Measurements from ENCODE around the gene ZNF582. TPM values are rescaled to one million over a fixed set of nuclear protein-coding genes. Genes with fewer than 3 reads are reported as not detected.

The ZNF582 gene
- total RNA-seq, 1 donor, result 2.2 TPM

DNA sequence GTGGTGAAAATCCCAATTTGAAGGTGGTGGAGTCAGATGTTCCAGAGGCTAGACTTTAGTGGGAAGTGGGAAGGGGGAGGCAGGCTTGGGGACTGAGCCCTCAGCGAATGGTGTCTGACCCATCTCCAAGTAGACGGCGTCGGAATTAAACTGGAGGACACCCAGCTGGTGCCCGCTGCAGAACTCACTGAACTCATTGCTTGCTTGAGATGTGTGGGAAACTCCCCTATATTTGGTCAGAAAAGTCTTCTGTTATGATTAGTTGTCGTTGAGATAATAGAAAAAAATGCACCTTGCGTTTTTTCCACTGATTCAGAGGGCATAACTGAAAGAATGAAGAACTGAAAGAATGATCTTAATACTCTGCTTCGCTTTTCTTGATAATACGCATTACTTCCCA is 9.9 kb upstream of the ZNF582 start:
- DNase-seq (ENCODE audit: insufficient read length, low spot score, missing footprints), result no peak
- Histone ChIP-seq H3K27me3 (ENCODE audit: insufficient read depth, low read length) (no peaks in the 10 kb centered on the region), H3K27ac (ENCODE audit: low read depth, low read length) (peak overlapping the region; percentile 87), H3K4me3 (ENCODE audit: insufficient read depth, low read length) (peak overlapping the region; percentile 91), H2AFZ (ENCODE audit: low read length) (peak overlapping the region; percentile 100), H4K20me1 (ENCODE audit: insufficient read depth, low read length) (no peaks in the 10 kb centered on the region), H3K79me2 (ENCODE audit: insufficient read depth, low read length) (peaks cover 16% of the 10 kb centered on the region), H3K9me3 (ENCODE audit: low read depth, low read length) (no peaks in the 10 kb centered on the region), H3K4me2 (ENCODE audit: insufficient read depth, low read length) (peak overlapping the region; percentile 98), H3K36me3 (ENCODE audit: insufficient read depth, low read length) (peaks cover 14% of the 10 kb centered on the region), H3K4me1 (ENCODE audit: insufficient read depth, low read length) (peaks cover 10% of the 10 kb centered on the region)
- TF ChIP-seq, protein P1, sequence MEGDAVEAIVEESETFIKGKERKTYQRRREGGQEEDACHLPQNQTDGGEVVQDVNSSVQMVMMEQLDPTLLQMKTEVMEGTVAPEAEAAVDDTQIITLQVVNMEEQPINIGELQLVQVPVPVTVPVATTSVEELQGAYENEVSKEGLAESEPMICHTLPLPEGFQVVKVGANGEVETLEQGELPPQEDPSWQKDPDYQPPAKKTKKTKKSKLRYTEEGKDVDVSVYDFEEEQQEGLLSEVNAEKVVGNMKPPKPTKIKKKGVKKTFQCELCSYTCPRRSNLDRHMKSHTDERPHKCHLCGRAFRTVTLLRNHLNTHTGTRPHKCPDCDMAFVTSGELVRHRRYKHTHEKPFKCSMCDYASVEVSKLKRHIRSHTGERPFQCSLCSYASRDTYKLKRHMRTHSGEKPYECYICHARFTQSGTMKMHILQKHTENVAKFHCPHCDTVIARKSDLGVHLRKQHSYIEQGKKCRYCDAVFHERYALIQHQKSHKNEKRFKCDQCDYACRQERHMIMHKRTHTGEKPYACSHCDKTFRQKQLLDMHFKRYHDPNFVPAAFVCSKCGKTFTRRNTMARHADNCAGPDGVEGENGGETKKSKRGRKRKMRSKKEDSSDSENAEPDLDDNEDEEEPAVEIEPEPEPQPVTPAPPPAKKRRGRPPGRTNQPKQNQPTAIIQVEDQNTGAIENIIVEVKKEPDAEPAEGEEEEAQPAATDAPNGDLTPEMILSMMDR (IDR thresholded peaks at IDR 0.05; ENCODE audit: extremely low read depth, low read depth, low read length), result no peak

DNA sequence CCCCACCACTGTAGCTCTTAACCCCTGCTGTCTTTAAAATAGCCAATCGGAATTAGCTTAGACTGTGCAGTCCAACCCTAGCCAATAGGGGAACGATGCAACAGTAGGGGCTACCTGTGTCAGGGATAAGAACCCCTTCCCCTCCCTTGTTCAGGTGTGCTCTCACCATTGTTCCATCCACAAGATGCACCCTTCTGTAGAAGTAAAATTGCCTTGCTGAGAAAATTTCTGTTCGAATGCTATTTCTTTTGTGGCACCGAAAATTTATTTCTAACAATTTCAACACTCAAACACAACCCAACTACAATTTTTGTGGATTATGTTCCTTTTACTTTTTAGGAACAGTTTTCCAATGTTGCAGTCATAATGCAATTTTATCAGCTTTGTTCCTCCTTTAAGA is 7.2 kb upstream of the ZNF582 start:
- H4K20me1 ChIP-seq (ENCODE audit: insufficient read depth, low read length), result no peaks in the 10 kb centered on the region
- TF ChIP-seq, protein P1 (IDR thresholded peaks at IDR 0.05; ENCODE audit: extremely low read depth, low read depth, low read length), result no peak
- H3K9me3 ChIP-seq (ENCODE audit: low read depth, low read length), result no peaks in the 10 kb centered on the region
- no peak overlapping the region for H3K4me2 ChIP-seq (ENCODE audit: insufficient read depth, low read length)
- H3K27me3 ChIP-seq (ENCODE audit: insufficient read depth, low read length), result no peaks in the 10 kb centered on the region
- H3K79me2 ChIP-seq (ENCODE audit: insufficient read depth, low read length), result peaks cover 13% of the 10 kb centered on the region
- no peak overlapping the region for H2AFZ ChIP-seq (ENCODE audit: low read length)
- H3K36me3 ChIP-seq (ENCODE audit: insufficient read depth, low read length), result no peaks in the 10 kb centered on the region
- H3K27ac ChIP-seq (ENCODE audit: low read depth, low read length), result no peak overlapping the region
- no peak for DNase-seq (ENCODE audit: insufficient read length, low spot score, missing footprints)
- H3K4me3 ChIP-seq (ENCODE audit: insufficient read depth, low read length), result no peak overlapping the region
- H3K4me1 ChIP-seq (ENCODE audit: insufficient read depth, low read length), result peaks cover 10% of the 10 kb centered on the region

DNA sequence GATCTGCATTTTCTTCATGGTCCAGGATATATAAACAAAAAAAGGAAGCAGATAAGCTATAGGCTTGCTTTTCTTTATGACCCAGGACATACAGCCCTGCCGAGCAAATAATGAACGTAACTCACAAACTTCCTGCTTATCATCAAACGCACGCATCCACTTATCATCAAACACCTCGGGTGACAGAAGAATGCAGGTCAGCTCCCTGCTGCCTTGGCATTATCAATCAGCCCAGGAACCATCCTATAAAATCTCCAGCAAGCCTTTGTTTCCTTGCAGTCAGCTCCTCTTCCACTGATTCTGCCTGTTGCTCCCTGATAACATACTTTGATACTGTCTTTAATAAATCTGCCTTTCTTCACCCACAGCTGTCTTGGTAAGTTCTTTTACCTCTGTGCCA is 5.5 kb upstream of the ZNF582 start:
- TF ChIP-seq, protein P1 (IDR thresholded peaks at IDR 0.05; ENCODE audit: extremely low read depth, low read depth, low read length), result no peak
- no peaks in the 10 kb centered on the region for H3K9me3 ChIP-seq (ENCODE audit: low read depth, low read length)
- no peaks in the 10 kb centered on the region for H4K20me1 ChIP-seq (ENCODE audit: insufficient read depth, low read length)

DNA sequence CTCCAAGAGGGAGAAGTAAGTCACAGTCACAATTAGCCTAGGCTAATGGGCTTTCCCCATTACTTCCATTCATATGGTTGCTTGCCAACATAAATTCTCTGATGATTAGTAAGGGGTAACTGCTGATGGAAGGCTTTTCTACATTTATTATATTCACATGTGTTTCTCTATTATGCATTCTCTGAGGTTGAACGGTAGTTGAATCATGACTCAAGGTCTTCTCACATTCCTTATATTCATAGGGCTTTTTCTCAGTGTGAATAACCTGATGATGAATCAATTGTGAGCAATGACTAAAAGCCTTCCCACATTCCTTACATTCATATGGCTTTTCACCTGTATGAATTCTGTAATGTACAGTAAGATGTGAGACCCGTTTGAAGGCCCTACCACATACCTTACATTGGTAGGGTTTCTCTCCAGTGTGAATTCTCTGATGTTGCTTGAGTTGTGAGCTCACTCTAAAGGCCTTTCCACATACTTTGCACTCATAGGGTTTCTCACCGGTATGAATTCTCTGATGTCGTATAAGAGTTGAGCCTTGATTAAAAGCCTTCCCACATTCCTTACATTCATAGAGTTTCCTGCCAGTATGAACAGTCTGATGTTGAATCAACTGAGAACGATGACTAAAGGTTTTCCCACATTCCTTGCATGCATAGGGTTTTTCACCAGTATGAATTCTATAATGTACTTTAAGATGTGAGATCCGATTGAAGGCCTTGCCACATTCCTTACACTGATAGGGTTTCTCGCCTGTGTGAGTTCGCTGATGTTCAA is 9.3 kb downstream of the ZNF582 start:
- Histone ChIP-seq H4K20me1 (ENCODE audit: insufficient read depth, low read length) (no peaks in the 10 kb centered on the region), H3K9me3 (ENCODE audit: low read depth, low read length) (no peaks in the 10 kb centered on the region), H3K27me3 (ENCODE audit: insufficient read depth, low read length) (no peaks in the 10 kb centered on the region), H3K4me3 (ENCODE audit: insufficient read depth, low read length) (no peak overlapping the region), H3K27ac (ENCODE audit: low read depth, low read length) (no peak overlapping the region), H3K36me3 (ENCODE audit: insufficient read depth, low read length) (peaks cover 3% of the 10 kb centered on the region), H2AFZ (ENCODE audit: low read length) (no peak overlapping the region), H3K4me1 (ENCODE audit: insufficient read depth, low read length) (no peaks in the 10 kb centered on the region), H3K4me2 (ENCODE audit: insufficient read depth, low read length) (no peak overlapping the region), H3K79me2 (ENCODE audit: insufficient read depth, low read length) (no peaks in the 10 kb centered on the region)
- TF ChIP-seq, protein P1 (IDR thresholded peaks at IDR 0.05; ENCODE audit: extremely low read depth, low read depth, low read length), result no peak
- peak; percentile 75 for DNase-seq (ENCODE audit: insufficient read length, low spot score, missing footprints)

More for the DNA sequence above, 5.5 kb upstream of the ZNF582 start:
- no peak for DNase-seq (ENCODE audit: insufficient read length, low spot score, missing footprints)
- Histone ChIP-seq H2AFZ (ENCODE audit: low read length) (no peak overlapping the region), H3K79me2 (ENCODE audit: insufficient read depth, low read length) (no peaks in the 10 kb centered on the region), H3K27ac (ENCODE audit: low read depth, low read length) (no peak overlapping the region), H3K4me3 (ENCODE audit: insufficient read depth, low read length) (no peak overlapping the region), H3K4me1 (ENCODE audit: insufficient read depth, low read length) (peaks cover 2% of the 10 kb centered on the region), H3K27me3 (ENCODE audit: insufficient read depth, low read length) (no peaks in the 10 kb centered on the region), H3K36me3 (ENCODE audit: insufficient read depth, low read length) (no peaks in the 10 kb centered on the region), H3K4me2 (ENCODE audit: insufficient read depth, low read length) (no peak overlapping the region)
